HG03108 (cell line): ENCODE measurements around the gene ZNF367.

ENCODE experiments used
- ATAC-seq: cut with Tn5 transposase; IDR thresholded peaks from one replicate; pipeline ENCODE4 v1.9.1; 2021; ENCODE audit warnings: moderate library complexity; ENCODE audit not compliant: unreplicated experiment

Gene ZNF367

GRCh38 chr9:96408409-96409280 is 9.5 kb downstream of the ZNF367 start:
- ATAC-seq = no peak

- no peak for ATAC-seq
These were observed 17.8 kb downstream of the ZNF367 start for GRCh38 chr9:96400132-96400910.

DNA sequence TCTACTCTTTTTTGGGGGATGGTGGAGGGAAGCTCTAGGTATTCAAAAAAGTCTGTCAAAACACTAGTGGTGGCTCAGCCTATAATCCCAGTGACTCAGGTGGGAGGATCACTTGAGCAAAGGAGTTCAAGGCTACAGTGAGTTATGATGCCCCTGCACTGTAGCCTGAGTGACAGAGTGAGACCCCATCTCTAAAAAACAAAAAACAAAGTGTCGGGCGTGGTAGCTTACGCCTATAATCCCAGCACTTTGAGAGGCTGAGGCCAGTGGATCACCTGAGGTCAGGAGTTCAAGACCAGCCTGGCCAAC is 18.9 kb downstream of the ZNF367 start:
- no peak for ATAC-seq

- peak; percentile 90 for ATAC-seq
These were observed 19.4 kb downstream of the ZNF367 start for GRCh38 chr9:96398582-96399324.

DNA sequence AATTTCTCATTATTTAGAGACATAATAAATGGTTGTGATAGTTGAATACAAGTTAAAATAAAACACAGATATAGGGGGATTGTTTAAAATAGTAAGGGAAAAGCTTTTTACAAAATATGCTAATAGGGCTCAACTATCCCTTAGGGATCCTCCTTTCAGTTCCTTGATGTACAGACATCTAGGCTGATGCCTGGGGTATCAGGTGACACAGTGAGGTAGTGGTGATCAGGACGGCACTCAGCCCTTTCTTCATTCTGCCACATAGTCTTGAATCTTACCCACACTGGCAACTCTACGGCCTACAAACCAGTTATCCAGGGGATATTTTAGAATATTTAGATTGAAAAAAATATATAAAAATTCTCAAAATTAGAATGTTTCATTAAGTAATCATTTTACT is 22.2 kb downstream of the ZNF367 start:
- ATAC-seq = no peak

GRCh38 chr9:96394832-96395496 is 23.2 kb downstream of the ZNF367 start:
- ATAC-seq = no peak

DNA sequence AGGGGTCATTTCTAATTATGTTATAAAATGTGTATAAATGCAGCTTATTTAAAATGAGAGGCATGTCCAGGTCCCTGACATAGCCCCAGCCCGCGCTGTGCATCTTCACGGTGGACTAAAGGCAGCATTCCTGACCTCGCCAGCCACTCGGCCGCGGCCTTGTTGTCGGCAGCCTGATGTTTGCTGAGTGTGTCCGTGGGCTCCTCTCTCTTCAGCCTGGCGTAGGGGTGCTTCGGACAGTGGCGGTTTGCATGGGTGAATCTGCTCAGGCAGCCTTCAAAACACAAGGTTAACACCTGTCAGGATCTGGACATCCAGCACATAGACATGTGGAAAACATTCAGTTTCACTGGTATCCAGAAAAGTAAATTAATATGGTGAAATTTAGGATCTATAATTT is 25.9 kb downstream of the ZNF367 start:
- no peak for ATAC-seq

DNA sequence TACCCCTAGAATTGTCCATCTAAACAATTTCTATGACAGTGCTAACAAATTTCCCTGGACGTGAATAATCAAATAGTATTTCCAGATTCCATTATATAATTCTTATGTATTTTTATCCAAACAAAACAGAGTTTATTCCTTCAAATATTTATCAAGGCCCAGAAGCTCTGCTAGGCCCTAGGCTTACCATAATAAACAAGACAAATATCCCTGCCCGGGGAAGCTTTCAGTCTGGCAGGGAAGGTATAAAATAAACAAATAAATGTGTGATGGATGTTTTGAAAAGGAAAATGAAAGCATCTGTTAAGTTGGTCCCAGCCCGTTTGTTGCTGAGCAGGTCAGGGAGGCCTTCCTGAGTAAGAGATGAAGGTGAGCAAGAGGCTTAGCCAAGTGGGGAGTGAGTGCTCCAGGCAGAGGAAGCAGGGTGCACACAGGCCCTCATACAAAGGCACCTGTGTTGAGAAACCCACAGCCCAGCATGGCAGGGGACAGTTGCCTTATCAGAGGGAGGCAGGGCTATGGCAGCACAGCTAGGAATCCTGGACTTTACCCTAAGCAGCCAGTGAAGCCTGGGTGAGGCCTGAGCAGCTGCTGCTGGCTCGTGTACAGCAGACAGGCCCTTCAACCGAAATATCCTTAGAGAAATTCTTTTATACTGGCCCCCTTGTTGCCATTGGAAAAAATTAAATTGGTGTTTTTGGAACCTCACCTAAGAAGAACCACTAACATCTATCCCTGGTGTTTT is 27.0 kb downstream of the ZNF367 start:
- ATAC-seq = no peak

DNA sequence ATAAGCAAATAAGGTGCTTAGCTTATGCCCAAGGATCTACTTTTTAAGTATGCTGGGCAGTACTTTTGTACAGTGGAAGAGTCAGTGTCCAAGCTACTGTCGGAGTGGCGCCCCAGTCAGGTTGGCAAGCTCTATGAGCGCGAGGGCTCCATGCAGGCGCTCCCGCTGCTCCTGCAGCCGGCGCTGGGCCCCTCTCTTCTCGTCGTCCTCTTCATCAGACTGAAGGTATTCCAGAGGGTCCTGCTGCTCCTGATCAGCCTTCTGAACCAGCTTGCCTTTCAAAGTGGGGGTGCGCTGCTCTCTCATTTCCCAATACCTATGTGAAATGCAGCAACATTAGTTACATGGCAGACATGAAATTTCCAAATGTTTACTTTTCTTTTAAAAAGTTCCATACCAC is 30.0 kb downstream of the ZNF367 start:
- ATAC-seq = no peak

DNA sequence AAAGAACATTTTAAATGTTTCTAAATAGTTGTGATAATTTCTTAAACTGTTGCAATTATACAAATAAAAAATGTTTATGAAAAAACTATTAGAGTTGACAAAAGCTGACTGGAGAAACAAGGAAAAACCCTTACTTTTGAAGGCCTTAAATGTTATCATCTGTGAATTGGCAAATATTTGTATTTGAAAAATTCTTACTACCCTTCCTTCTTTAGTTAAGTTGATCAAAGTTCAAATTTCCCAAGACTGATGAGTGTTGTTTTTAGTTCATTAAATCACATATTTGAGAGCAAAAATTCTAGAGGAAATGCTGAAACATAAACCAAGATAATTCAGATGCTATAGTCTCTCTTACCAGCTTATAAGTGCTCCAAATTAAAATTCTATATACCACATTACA is 32.0 kb downstream of the ZNF367 start:
- no peak for ATAC-seq

GRCh38 chr9:96383165-96383942 is 34.8 kb downstream of the ZNF367 start, which contains the start of gene SLC35D2:
Gene SLC35D2 (minus strand): TSS chr9:96383711. CDS start chr9:96383634, 77 bp downstream.
- ATAC-seq = no peak

DNA sequence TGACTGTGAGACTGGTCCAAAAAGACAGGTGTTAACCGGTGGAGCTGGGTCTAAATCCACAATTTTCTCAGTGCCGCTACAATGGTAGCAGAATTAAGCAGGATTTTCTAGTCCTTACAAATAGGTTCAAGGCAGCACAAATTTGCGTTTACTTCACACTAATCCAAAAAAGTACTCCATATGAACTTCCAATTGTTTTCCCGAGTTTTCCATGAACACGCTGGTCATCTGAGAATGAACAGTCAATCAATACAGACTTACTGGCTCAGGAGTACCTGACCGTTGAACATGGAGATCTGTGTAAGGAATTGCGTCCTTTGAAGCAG is 35.4 kb downstream of the ZNF367 start:
- no peak for ATAC-seq

GRCh38 chr9:96382175-96382574 is 36.0 kb downstream of the ZNF367 start:
- ATAC-seq = no peak

DNA sequence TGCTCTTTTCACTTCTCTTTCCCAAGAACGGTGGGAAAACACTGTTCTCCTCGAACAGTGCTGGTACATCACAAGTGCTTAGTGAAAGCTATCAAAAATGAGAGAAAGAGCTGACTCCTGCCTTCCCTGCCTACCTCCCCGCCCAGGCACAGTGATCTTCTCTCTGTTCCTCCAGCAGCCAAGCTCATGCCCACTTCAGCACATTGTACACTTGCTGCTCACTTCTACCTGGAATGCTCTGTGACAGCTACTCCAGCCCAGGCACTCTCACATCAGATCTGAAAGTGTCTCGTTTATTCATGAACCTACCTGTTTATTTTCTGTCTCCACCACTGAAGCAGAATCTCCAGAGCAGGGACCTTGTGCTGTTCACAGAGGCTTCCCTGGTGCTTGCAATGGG is 36.5 kb downstream of the ZNF367 start:
- no peak for ATAC-seq

GRCh38 chr9:96381125-96381524 is 37.0 kb downstream of the ZNF367 start:
- no peak for ATAC-seq

GRCh38 chr9:96379461-96379860 is 38.7 kb downstream of the ZNF367 start:
- ATAC-seq = no peak

DNA sequence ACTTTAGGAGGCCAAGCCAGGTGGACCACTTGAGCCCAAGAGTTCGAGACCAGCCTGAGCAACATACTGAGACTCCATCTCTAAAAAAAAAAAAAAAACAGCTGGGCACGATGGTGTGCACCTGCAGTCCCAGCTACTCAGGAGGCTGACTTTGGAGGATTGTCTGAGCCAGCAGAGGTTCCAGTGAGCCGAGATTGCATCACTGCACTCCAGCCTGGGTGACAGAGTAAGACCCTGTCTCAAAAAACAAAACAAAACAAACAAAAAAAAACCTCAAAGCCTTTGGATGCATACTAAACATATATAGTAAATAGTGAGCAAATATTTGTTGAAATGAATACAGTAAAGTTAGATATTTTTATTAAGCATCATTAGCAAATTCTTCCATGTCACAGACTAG is 40.0 kb downstream of the ZNF367 start:
- ATAC-seq = no peak

GRCh38 chr9:96376891-96377874 is 41.0 kb downstream of the ZNF367 start:
- ATAC-seq = no peak
